Measurements from ENCODE around the gene PHF2. TPM values are rescaled to one million over a fixed set of nuclear protein-coding genes. Genes with fewer than 3 reads are reported as not detected.

PHF2 gene
- 9.3 and 10.0 TPM in 2 replicates for total RNA-seq

GRCh38 chr9:93576258-93577077 lies at the start of gene PHF2:
TSS of gene PHF2 (plus strand) at chr9:93576584. CDS start at chr9:93576774, 190 bp downstream.

Other genes starting within 250 kb of the PHF2 start
- gene FAM120A, start 124.9 kb upstream of the PHF2 start, total RNA-seq: 89.6 and 120 TPM in 2 replicates
- 35.5 and 41.4 TPM in 2 replicates for gene FAM120AOS, start 123.0 kb upstream of the PHF2 start, total RNA-seq